Measurements from ENCODE around the gene CROCC2. TPM values are rescaled to one million over a fixed set of nuclear protein-coding genes. Genes with fewer than 3 reads are reported as not detected.

The CROCC2 gene
- total RNA-seq, 1 donor, result not detected

- H3K27me3 ChIP-seq (ENCODE audit: insufficient read depth, low read length), result no peaks in the 10 kb centered on the region
- no peak overlapping the region for H3K4me3 ChIP-seq (ENCODE audit: low read length)
- peaks cover 17% of the 10 kb centered on the region for H3K9me3 ChIP-seq (ENCODE audit: low read depth, low read length)
- no peaks in the 10 kb centered on the region for H3K4me1 ChIP-seq (ENCODE audit: insufficient read depth, low read length)
Measured at GRCh38 chr2:241025639-241026038, 119.5 kb downstream of the CROCC2 start.

DNA sequence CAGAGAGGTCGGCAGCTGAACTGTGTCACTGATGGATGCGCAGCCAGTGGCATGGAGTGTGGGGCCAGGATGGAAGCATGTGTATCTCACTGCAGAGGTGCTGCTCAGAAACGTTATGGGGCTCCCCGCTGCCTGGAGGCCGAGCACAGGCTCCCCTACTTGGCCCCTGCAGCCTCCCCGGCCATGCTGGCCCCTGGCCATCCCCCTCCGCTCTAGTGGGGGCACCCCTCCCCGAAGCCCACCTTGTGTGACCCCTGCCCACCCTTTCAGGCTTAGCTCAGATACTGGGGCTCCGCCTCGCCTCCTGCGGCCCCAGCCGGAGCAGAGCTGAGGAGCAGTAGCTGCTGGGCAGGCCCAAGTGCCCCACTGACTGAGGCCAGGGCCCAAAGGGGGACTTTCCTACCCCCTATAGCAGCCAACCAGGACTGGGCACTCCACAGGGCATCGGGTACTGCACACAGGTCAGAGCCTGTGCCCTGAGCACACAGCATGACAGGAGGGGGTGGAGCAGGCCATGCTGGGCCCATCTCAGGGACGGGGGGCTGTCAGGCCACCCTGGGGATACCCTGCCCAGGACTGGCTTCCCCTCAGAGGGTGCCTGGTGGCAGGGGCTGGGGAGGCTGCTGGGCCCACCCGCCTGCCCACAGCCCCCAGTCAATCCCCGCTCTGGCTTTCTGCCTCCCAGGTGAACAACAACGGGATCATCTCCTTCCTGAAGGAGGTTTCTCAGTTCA is 123.6 kb downstream of the CROCC2 start:
- no peaks in the 10 kb centered on the region for H3K4me1 ChIP-seq (ENCODE audit: insufficient read depth, low read length)
- no peak overlapping the region for H3K4me3 ChIP-seq (ENCODE audit: low read length)
- H3K27me3 ChIP-seq (ENCODE audit: insufficient read depth, low read length), result no peaks in the 10 kb centered on the region
- H3K9me3 ChIP-seq (ENCODE audit: low read depth, low read length), result peaks cover 17% of the 10 kb centered on the region

DNA sequence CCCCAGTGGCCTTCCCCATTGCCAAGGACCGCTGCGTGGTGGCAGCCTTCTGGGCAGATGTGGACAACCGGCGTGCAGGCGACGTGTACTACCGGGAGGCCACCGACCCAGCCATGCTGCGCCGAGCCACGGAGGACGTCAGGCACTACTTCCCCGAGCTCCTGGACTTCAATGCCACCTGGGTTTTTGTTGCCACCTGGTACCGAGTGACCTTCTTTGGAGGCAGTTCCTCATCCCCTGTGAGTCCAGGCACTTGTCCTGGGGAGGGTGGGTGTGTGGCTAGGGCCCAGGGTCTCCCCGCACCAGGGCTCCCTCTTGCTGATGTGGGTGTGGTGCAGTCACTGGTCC is 124.2 kb downstream of the CROCC2 start:
- Histone ChIP-seq H3K4me1 (ENCODE audit: insufficient read depth, low read length) (no peaks in the 10 kb centered on the region), H3K4me3 (ENCODE audit: low read length) (no peak overlapping the region), H3K27me3 (ENCODE audit: insufficient read depth, low read length) (no peaks in the 10 kb centered on the region), H3K9me3 (ENCODE audit: low read depth, low read length) (peaks cover 14% of the 10 kb centered on the region)

DNA sequence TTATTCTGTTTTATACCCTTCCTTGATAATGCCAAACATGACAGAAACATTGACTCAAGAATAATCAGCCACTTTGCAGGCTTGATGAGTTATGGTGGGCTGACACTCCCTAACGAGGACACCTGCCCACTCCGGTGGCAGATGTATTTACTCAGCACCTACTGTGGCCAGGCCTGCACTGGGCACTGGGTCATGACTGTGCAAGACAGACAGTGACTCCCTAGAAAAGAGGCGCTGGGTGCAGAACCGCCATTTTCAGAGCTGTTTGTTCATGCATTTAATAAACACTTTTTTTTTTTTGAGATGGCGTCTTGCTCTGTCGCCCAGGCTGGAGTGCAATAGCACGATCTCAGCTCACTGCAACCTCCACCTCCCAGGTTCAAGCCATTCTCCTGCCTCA is 124.7 kb downstream of the CROCC2 start:
- H3K4me3 ChIP-seq (ENCODE audit: low read length), result no peak overlapping the region
- no peaks in the 10 kb centered on the region for H3K4me1 ChIP-seq (ENCODE audit: insufficient read depth, low read length)
- no peaks in the 10 kb centered on the region for H3K27me3 ChIP-seq (ENCODE audit: insufficient read depth, low read length)
- H3K9me3 ChIP-seq (ENCODE audit: low read depth, low read length), result peaks cover 8% of the 10 kb centered on the region

DNA sequence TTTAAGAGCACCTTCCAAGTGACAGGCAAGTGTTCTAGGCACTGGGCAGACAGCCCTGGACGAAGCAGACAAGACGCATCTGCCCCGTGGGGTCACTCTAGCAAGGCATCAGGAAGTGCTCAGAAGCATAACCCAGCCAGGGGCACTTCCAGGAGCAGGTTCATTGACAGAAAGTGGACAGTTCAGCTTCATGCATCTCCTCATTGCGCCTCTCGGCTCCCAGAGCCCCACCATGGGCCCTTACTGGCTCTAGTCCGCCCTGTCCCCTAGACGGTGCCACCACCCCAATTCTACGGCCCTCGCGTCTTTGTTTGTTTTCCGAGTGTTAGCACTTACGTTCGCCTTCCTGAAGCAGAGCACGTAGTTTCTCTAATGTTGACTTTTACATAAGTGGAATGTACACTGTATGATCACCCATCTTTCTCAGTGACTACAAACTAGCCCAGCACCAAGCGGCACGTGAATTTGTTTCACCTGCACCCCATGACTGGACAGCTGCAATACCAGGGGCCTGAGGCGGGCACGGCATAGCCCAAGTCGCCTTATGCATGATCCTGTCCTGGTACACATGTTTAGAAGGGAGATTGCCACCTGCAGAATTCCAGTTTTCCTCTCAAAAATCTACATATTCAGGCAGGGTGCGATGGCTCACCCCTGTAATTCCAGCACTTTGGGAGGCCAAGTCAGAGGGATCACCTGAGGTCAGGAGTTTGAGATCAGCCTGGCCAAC is 125.5 kb downstream of the CROCC2 start:
- H3K4me3 ChIP-seq (ENCODE audit: low read length), result no peak overlapping the region
- peaks cover under 1% of the 10 kb centered on the region for H3K9me3 ChIP-seq (ENCODE audit: low read depth, low read length)
- peaks cover under 1% of the 10 kb centered on the region for H3K4me1 ChIP-seq (ENCODE audit: insufficient read depth, low read length)
- H3K27me3 ChIP-seq (ENCODE audit: insufficient read depth, low read length), result no peaks in the 10 kb centered on the region

GRCh38 chr2:241033336-241033987 is 127.3 kb downstream of the CROCC2 start:
- Histone ChIP-seq H3K4me1 (ENCODE audit: insufficient read depth, low read length) (peaks cover 16% of the 10 kb centered on the region), H3K9me3 (ENCODE audit: low read depth, low read length) (no peaks in the 10 kb centered on the region), H3K4me3 (ENCODE audit: low read length) (no peak overlapping the region), H3K27me3 (ENCODE audit: insufficient read depth, low read length) (no peaks in the 10 kb centered on the region)

DNA sequence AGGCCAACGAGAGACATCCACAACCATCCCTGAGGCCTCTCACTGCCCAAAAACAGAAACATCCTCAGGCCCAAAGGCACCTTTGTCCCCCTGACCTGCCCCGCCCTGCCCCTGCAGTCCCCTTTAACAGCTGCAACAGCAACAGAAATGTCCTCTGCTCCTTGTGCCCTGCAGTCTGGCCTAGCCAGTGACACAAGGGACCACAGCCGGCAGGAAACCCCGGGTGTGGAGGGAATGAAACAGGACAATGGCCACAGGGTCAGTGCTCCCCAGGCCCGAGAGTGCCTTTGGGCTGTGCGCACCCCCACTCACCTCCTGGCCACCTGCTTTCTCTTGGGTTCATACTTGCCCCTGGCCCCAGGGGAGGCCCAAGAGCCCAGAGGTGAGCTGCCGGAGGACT is 127.9 kb downstream of the CROCC2 start:
- Histone ChIP-seq H3K27me3 (ENCODE audit: insufficient read depth, low read length) (no peaks in the 10 kb centered on the region), H3K4me3 (ENCODE audit: low read length) (no peak overlapping the region), H3K4me1 (ENCODE audit: insufficient read depth, low read length) (peaks cover 19% of the 10 kb centered on the region), H3K9me3 (ENCODE audit: low read depth, low read length) (no peaks in the 10 kb centered on the region)

- Histone ChIP-seq H3K4me3 (ENCODE audit: low read length) (no peak overlapping the region), H3K4me1 (ENCODE audit: insufficient read depth, low read length) (peaks cover 19% of the 10 kb centered on the region), H3K27me3 (ENCODE audit: insufficient read depth, low read length) (no peaks in the 10 kb centered on the region), H3K9me3 (ENCODE audit: low read depth, low read length) (no peaks in the 10 kb centered on the region)
Measured at GRCh38 chr2:241034490-241035141, 128.5 kb downstream of the CROCC2 start.

GRCh38 chr2:241035142-241035817 is 129.1 kb downstream of the CROCC2 start:
- H3K27me3 ChIP-seq (ENCODE audit: insufficient read depth, low read length), result no peaks in the 10 kb centered on the region
- no peak overlapping the region for H3K4me3 ChIP-seq (ENCODE audit: low read length)
- H3K9me3 ChIP-seq (ENCODE audit: low read depth, low read length), result no peaks in the 10 kb centered on the region
- H3K4me1 ChIP-seq (ENCODE audit: insufficient read depth, low read length), result peaks cover 19% of the 10 kb centered on the region

GRCh38 chr2:241035818-241036396 is 129.8 kb downstream of the CROCC2 start:
- peak overlapping the region; percentile 38 for H3K4me3 ChIP-seq (ENCODE audit: low read length)

DNA sequence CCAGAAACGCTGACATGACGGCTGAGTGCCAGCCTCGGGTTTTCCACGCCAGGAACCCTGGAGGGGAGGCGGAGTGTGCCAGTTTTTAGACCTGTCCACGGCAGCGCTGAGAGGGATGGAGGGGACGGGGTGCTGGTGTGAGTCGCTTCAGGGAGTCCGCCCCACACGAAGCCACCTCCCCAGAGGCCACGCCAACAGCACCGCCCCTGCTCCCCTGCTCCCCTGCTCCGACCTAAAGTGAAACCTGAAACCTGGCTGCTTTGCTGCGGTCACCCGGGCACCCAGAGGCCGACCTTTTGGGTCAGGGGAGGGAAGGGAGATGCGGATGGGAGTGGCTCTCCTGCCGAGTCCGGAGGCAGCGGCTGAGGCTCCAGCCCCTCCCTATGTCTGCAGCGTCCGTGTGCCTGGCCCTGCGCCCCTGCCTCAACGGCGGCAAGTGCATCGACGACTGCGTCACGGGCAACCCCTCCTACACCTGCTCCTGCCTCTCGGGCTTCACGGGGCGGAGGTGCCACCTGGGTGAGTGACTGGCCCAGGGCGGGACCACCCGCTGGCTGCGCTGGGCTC is 130.3 kb downstream of the CROCC2 start:
- Histone ChIP-seq H3K27me3 (ENCODE audit: insufficient read depth, low read length) (no peaks in the 10 kb centered on the region), H3K4me3 (ENCODE audit: low read length) (peak overlapping the region; percentile 38), H3K4me1 (ENCODE audit: insufficient read depth, low read length) (peaks cover 19% of the 10 kb centered on the region), H3K9me3 (ENCODE audit: low read depth, low read length) (no peaks in the 10 kb centered on the region)

More at GRCh38 chr2:241035818-241036396, 129.8 kb downstream of the CROCC2 start:
- H3K4me1 ChIP-seq (ENCODE audit: insufficient read depth, low read length), result peaks cover 19% of the 10 kb centered on the region
- no peaks in the 10 kb centered on the region for H3K9me3 ChIP-seq (ENCODE audit: low read depth, low read length)
- no peaks in the 10 kb centered on the region for H3K27me3 ChIP-seq (ENCODE audit: insufficient read depth, low read length)

- Histone ChIP-seq H3K9me3 (ENCODE audit: low read depth, low read length) (no peaks in the 10 kb centered on the region), H3K4me1 (ENCODE audit: insufficient read depth, low read length) (peaks cover 19% of the 10 kb centered on the region), H3K4me3 (ENCODE audit: low read length) (peak overlapping the region; percentile 38), H3K27me3 (ENCODE audit: insufficient read depth, low read length) (no peaks in the 10 kb centered on the region)
Measured at GRCh38 chr2:241036964-241037421, 130.9 kb downstream of the CROCC2 start.

DNA sequence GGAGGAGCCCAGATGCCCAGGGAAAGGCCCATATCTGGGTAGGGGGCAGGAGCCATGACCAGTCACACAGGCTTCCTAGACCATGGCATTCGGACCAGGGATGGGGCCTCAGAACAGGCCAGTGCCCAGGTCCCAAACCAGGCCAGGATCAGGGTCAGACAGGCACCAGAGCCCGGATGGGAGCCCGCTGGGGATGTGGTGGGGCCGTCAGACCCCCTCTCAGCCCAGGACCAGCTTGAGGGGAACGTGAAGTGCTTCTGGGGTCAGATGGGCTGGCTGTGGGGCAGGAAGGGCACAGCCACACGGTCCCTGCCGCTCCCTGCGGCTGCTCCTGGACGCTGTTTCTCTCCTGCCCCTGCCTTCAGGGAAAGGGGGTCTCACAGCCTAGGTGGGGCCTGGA is 131.4 kb downstream of the CROCC2 start:
- Histone ChIP-seq H3K27me3 (ENCODE audit: insufficient read depth, low read length) (no peaks in the 10 kb centered on the region), H3K4me1 (ENCODE audit: insufficient read depth, low read length) (peaks cover 19% of the 10 kb centered on the region)

More for the DNA sequence above, 131.4 kb downstream of the CROCC2 start:
- H3K4me3 ChIP-seq (ENCODE audit: low read length), result peak overlapping the region; percentile 38
- no peaks in the 10 kb centered on the region for H3K9me3 ChIP-seq (ENCODE audit: low read depth, low read length)

All from mononuclear cell (primary cell).